Hepatocyte (in vitro differentiated cells): ENCODE results near the gene GID4.

Source experiments
- CTCF ChIP-seq: fragments of 200-600 bp; sonication (generic); IDR thresholded peaks from 2 replicates; pipeline ENCODE4 v1.5.1; 2016; ENCODE audit warnings: antibody characterized with exemption, mild to moderate bottlenecking; ENCODE audit not compliant: poor library complexity
- EZH2 ChIP-seq: fragments of 200-600 bp; sonication (generic); IDR thresholded peaks from 2 replicates; pipeline ENCODE4 v1.6.1; 2016; ENCODE audit warnings: antibody characterized with exemption, mild to moderate bottlenecking, borderline replicate concordance

GRCh38 chr17:18037486-18037885 is 1.7 kb upstream of the GID4 start:
- TF ChIP-seq CTCF (no peak), EZH2 (no peak)
